Pancreas (tissue), 10 donors: ENCODE data around the gene FLACC1. TPM values are rescaled to one million over a fixed set of nuclear protein-coding genes. Genes with fewer than 3 reads are reported as not detected.

Source experiments
- ATAC-seq, 4 donors: fragments of 200-7000 bp; cut with Tn5 transposase; one replicate each; pipeline versions ENCODE4 v1.8.0 to v1.9.1; 2020; ENCODE audit warnings: mild to moderate bottlenecking in 4 of 4, moderate library complexity in 4 of 4
- DNase-seq, 6 donors: peaks; one replicate each; pipeline ENCODE4 v3.0.0-alpha.2; 2020
- FAIRE-seq: peaks from 2 replicates; lab custom pipeline; 2012; peaks lifted over from hg19 to GRCh38; lab: Jason Lieb, UNC
- H3K27ac ChIP-seq, 4 donors: fragments of 200-600 bp; sonication (generic); 1 replicate in 3 of 4; 2 replicates in 1 of 4; pipeline versions ENCODE4 v1.5.0 to v1.8.0; 2020
- H3K27me3 ChIP-seq, 4 donors: fragments of 200-600 bp; one replicate each; pipeline ENCODE4 v1.8.0; 2021
- H3K36me3 ChIP-seq, 3 donors: fragments of 200-600 bp; sonication (generic) in 1 of 3; one replicate each; pipeline versions ENCODE4 v1.5.0 to v1.8.0; 2020 to 2021
- H3K4me1 ChIP-seq, 3 donors: fragments of 200-600 bp; one replicate each; pipeline ENCODE4 v1.8.0; 2021
- H3K4me3 ChIP-seq, 4 donors: fragments of 200-600 bp; sonication (generic) in 2 of 4; one replicate each; pipeline versions ENCODE4 v1.5.0 to v1.8.0; 2020 to 2021
- H3K9me3 ChIP-seq, 4 donors: fragments of 200-600 bp; one replicate each; pipeline ENCODE4 v1.8.0; 2021
- CTCF ChIP-seq, 4 donors: fragments of 200-600 bp; sonication (generic) in 3 of 4; IDR thresholded peaks; one replicate each; pipeline versions ENCODE4 v1.5.0 to v1.8.0; 2021; ENCODE audit warnings: antibody characterized with exemption in 4 of 4
- WGBS, 2 donors: extraction: QIAGEN DNeasy Blood & Tissue Kit; methylation state at CpG; one replicate each; pipeline ENCODE4 v1.1.7; 2013; 5-methylcytosine and 5-hydroxymethylcytosine counted together
- intact Hi-C, 3 donors: fragments of 100-400 bp; cut with DNase I; formaldehyde crosslinking; loops; one replicate each; pipeline versions ENCODE4 v1.11.1 to v1.14.2; 2022
- polyA plus RNA-seq, 2 donors: library from polyadenylated mRNA; stranded (reverse); fragments of 200-250 nt; gene quantifications; one replicate each; pipeline ENCODE4 v1.2.3, GENCODE V29; 2013
- total RNA-seq, 6 donors: library from RNA; stranded (reverse); fragmentation: NEBNext Ultra II Directional in 4 of 6; extraction: Animal tissue kit (Norgen Biotek cat#: 25700) in 4 of 6; gene quantifications; one replicate each; pipeline versions ENCODE4 v1.2.1 to v1.2.4, GENCODE V29; 2021 to 2023
- donor health status: healthy with polysubstance abuse.
- donor health status: DM: no; HTN: no; CAD: no; lungs with moderate emphysema.
- donor health status: DM: no; HTN: no; CAD: no.
- donor health status: control.
- donor health status: control.
- donor health status: Bipolar disorder and iron deficiency.
- donor health status: DM: yes; HTN: yes; CAD: no.
- donor health status: DM: no; HTN: no; CAD: no.
- donor health status: DM: no; HTN: no; CAD: no.
- donor health status: DM: yes; HTN: yes; CAD: no.

FLACC1 gene
- total and polyA plus RNA-seq, 8 donors, result 0.28 to 1.2 (median 0.53) TPM

DNA sequence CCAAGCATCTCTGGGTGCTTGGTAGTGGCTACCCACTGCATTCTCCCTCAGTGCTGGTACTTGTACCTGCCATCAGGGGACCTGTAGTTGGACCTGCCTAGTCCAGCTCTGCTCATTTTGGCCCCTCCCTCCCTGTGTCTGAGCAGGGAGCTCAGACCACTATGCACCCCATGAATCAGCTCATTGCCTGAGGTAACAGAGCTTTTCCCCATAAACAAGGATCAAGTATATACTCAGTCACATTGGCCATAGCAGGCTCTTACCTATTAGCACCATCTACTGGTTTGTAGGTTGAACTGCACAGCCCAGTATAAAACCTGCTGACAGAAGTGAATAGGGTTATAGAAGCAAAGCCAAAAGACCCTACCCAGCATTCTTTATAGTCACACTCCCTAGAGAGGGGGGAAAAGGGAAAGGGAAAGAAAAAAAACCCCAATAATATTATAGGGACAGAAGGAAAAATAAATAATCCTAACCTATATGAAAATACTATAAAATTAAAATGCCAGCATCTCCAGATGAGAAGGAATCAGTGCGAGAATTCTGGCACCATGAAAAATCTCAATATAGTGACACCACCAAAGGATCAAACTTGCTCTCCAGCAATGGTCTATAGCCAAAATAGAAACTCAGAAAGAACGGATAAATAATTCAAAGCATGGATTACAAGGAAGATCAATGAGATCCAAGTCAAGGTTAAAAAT lies 6.9 kb upstream of the FLACC1 start:
- H3K36me3 ChIP-seq, result peaks cover 0 to 3% (median 0%) of the 10 kb centered on the region in 3 donors
- TF ChIP-seq CTCF (IDR thresholded peaks at IDR 0.05), result peak; percentile 55 to 87 (median 66)
- peaks cover 0 to 4% (median 0%) of the 10 kb centered on the region in 4 donors for H3K9me3 ChIP-seq
- peak; percentile 48 to 91 (median 86) for ATAC-seq
- no peaks in the 10 kb centered on the region for H3K27me3 ChIP-seq
- 73 to 76% methylated on average over 2 of the region's 2 CpGs for WGBS, 2 donors
- H3K4me1 ChIP-seq, result no peaks in the 10 kb centered on the region
- no peak for FAIRE-seq
- no peak overlapping the region for H3K4me3 ChIP-seq
- no peak overlapping the region for H3K27ac ChIP-seq
- intact Hi-C loops, result no loop called here
- peak in 1 of 6 donors; percentile 26 for DNase-seq

DNA sequence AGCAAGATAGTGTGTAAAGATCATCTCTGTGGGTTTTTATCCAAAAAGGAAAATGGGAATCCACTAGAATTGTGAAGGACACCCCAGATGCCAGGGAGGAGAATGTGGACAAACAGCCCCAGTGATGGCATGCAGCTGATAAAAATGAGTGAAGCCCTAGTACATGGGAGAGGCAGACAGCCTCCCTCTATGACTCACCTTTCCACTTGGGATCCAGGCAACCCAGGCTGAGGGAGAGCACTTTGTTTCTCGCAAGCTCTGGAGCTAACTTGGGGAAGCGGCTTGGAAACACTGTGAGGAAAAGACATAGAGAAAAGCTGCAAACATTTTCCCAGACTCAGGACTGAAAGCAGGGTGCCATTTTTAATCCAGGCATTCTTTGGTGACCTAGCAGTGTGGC lies 5.3 kb upstream of the FLACC1 start:
- ATAC-seq, result no peak
- 98% methylated on average over 2 of the region's 2 CpGs for WGBS, 2 donors
- peaks cover 0 to 3% (median 0%) of the 10 kb centered on the region in 3 donors for H3K36me3 ChIP-seq

DNA sequence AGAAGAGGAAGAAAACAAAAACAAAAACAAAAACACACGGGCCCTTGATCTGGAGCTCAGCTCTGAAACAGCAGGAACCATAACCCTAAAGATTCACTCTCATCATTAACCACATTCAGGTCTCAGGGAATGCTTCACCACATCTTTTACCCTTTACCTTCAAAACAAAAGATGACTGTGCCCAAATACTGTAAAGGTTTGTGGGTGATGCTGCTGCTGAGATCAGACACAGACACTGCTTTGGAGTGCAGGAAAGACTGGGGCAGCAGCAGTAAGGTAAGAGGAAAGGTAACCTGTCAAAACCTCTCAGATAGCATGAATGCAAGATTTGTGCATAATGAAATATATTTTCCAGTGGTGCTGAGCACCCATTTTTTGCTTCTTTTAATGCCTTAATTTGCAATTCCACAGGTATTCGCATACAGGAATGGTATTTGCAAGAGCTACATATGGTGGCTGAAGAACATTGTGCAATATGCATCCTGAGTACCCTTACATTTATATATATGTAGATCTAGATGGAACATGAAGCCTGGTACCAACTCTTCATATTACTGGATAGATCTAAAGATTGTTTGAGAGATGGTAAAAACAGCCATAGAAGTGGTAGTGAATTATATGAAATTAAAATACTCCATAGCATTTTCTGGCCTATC lies 4.1 kb upstream of the FLACC1 start:
- ATAC-seq (no peak), DNase-seq (no peak), FAIRE-seq (no peak)
- TF ChIP-seq CTCF (IDR thresholded peaks at IDR 0.05), result no peak
- no peak overlapping the region for H3K27ac ChIP-seq
- no peaks in the 10 kb centered on the region for H3K9me3 ChIP-seq
- WGBS, 2 donors, result 88 to 94% methylated on average over 2 of the region's 2 CpGs
- no peak overlapping the region for H3K4me3 ChIP-seq
- H3K27me3 ChIP-seq, result no peaks in the 10 kb centered on the region
- H3K36me3 ChIP-seq, result peaks cover 0 to 1% (median 0%) of the 10 kb centered on the region in 3 donors
- intact Hi-C loops, result no loop called here
- H3K4me1 ChIP-seq, result no peaks in the 10 kb centered on the region

More for the DNA sequence above, 5.3 kb upstream of the FLACC1 start:
- no peaks in the 10 kb centered on the region for H3K9me3 ChIP-seq
- no peaks in the 10 kb centered on the region for H3K27me3 ChIP-seq
- H3K4me1 ChIP-seq, result no peaks in the 10 kb centered on the region
- no peak for TF ChIP-seq CTCF (IDR thresholded peaks at IDR 0.05)
- intact Hi-C loops, result no loop called here
- H3K4me3 ChIP-seq, result no peak overlapping the region
- no peak for DNase-seq
- H3K27ac ChIP-seq, result no peak overlapping the region
- FAIRE-seq, result no peak

GRCh38 chr2:201360256-201360655 lies 3.1 kb upstream of the FLACC1 start:
- no peaks in the 10 kb centered on the region for H3K27me3 ChIP-seq
- H3K4me3 ChIP-seq, result no peak overlapping the region
- intact Hi-C loops, result no loop called here
- no peaks in the 10 kb centered on the region for H3K36me3 ChIP-seq
- DNase-seq (no peak), FAIRE-seq (no peak), ATAC-seq (no peak)
- H3K27ac ChIP-seq, result no peak overlapping the region
- no peaks in the 10 kb centered on the region for H3K4me1 ChIP-seq
- WGBS, 2 donors, result 92 to 95% methylated on average over 4 of the region's 4 CpGs
- no peak for TF ChIP-seq CTCF (IDR thresholded peaks at IDR 0.05)
- H3K9me3 ChIP-seq, result no peaks in the 10 kb centered on the region

- 90 to 98% methylated on average over 7 of the region's 7 CpGs for WGBS, 2 donors
- no peak overlapping the region for H3K27ac ChIP-seq
- no peaks in the 10 kb centered on the region for H3K4me1 ChIP-seq
- H3K9me3 ChIP-seq, result no peaks in the 10 kb centered on the region
- FAIRE-seq (no peak), ATAC-seq (no peak), DNase-seq (no peak)
- no peak overlapping the region for H3K4me3 ChIP-seq
- no peak for TF ChIP-seq CTCF (IDR thresholded peaks at IDR 0.05)
- no peaks in the 10 kb centered on the region for H3K27me3 ChIP-seq
- intact Hi-C loops, result no loop called here
- no peaks in the 10 kb centered on the region for H3K36me3 ChIP-seq
These were observed 1.5 kb upstream of the FLACC1 start for GRCh38 chr2:201358684-201359083.
